ENCODE data around the gene MEN1.

MEN1 gene

GRCh38 chr11:64833509-64833908 is 23.2 kb upstream of the MEN1 start:
- TF ChIP-seq REST (IDR thresholded peaks at IDR 0.05; ENCODE audit: low read depth) (no peak), EGR1 (IDR thresholded peaks at IDR 0.05) (no peak), FOXM1 (IDR thresholded peaks at IDR 0.05; ENCODE audit: borderline replicate concordance, low read depth) (no peak), MAX (IDR thresholded peaks at IDR 0.05) (no peak), EP300 (IDR thresholded peaks at IDR 0.05; ENCODE audit: borderline replicate concordance) (no peak), TCF12 (IDR thresholded peaks at IDR 0.05; ENCODE audit: low read depth) (no peak)

GRCh38 chr11:64833198-64833502 is 22.8 kb upstream of the MEN1 start:
- TF ChIP-seq EP300 (IDR thresholded peaks at IDR 0.05; ENCODE audit: borderline replicate concordance) (no peak), EGR1 (IDR thresholded peaks at IDR 0.05) (no peak), USF1 (IDR thresholded peaks at IDR 0.05) (no peak), TAF1 (IDR thresholded peaks at IDR 0.05; ENCODE audit: low read depth) (no peak), CEBPB (IDR thresholded peaks at IDR 0.05) (no peak), NFIC (IDR thresholded peaks at IDR 0.05) (no peak), REST (IDR thresholded peaks at IDR 0.05; ENCODE audit: low read depth) (no peak), TEAD4 (IDR thresholded peaks at IDR 0.05) (no peak), FOXM1 (IDR thresholded peaks at IDR 0.05; ENCODE audit: borderline replicate concordance, low read depth) (no peak), MAX (IDR thresholded peaks at IDR 0.05) (no peak), TCF12 (IDR thresholded peaks at IDR 0.05; ENCODE audit: low read depth) (no peak), ZBTB7A (IDR thresholded peaks at IDR 0.05; ENCODE audit: low read depth) (no peak), CREB1 (IDR thresholded peaks at IDR 0.05; ENCODE audit: low read depth) (no peak), RAD21 (IDR thresholded peaks at IDR 0.05; ENCODE audit: low read depth) (no peak), YY1 (IDR thresholded peaks at IDR 0.05; ENCODE audit: low read depth) (no peak)

GRCh38 chr11:64832467-64833197 is 22.3 kb upstream of the MEN1 start:
- TF ChIP-seq REST (IDR thresholded peaks at IDR 0.05; ENCODE audit: low read depth), result no peak
- no peak for TF ChIP-seq EP300 (IDR thresholded peaks at IDR 0.05; ENCODE audit: borderline replicate concordance)
- no peak for TF ChIP-seq CEBPB (IDR thresholded peaks at IDR 0.05)
- no peak for TF ChIP-seq CREB1 (IDR thresholded peaks at IDR 0.05; ENCODE audit: low read depth)
- no peak for TF ChIP-seq YY1 (IDR thresholded peaks at IDR 0.05; ENCODE audit: low read depth)
- TF ChIP-seq FOXM1 (IDR thresholded peaks at IDR 0.05; ENCODE audit: borderline replicate concordance, low read depth), result no peak
- TF ChIP-seq USF1 (IDR thresholded peaks at IDR 0.05), result no peak
- TF ChIP-seq MAX (IDR thresholded peaks at IDR 0.05), result no peak
- TF ChIP-seq RAD21 (IDR thresholded peaks at IDR 0.05; ENCODE audit: low read depth), result no peak
- no peak for TF ChIP-seq NFIC (IDR thresholded peaks at IDR 0.05)
- TF ChIP-seq ZBTB7A (IDR thresholded peaks at IDR 0.05; ENCODE audit: low read depth), result no peak
- TF ChIP-seq TAF1 (IDR thresholded peaks at IDR 0.05; ENCODE audit: low read depth), result no peak
- no peak for TF ChIP-seq TCF12 (IDR thresholded peaks at IDR 0.05; ENCODE audit: low read depth)

- TF ChIP-seq YY1 (IDR thresholded peaks at IDR 0.05; ENCODE audit: low read depth) (no peak), EGR1 (IDR thresholded peaks at IDR 0.05) (no peak), ZBTB7A (IDR thresholded peaks at IDR 0.05; ENCODE audit: low read depth) (no peak), NFIC (IDR thresholded peaks at IDR 0.05) (no peak), USF1 (IDR thresholded peaks at IDR 0.05) (no peak), CREB1 (IDR thresholded peaks at IDR 0.05; ENCODE audit: low read depth) (no peak), TEAD4 (IDR thresholded peaks at IDR 0.05) (no peak), TAF1 (IDR thresholded peaks at IDR 0.05; ENCODE audit: low read depth) (no peak)
These were observed 21.1 kb upstream of the MEN1 start for GRCh38 chr11:64831411-64831891.

Data from Ishikawa (cell line).